Colonic mucosa (tissue), 4 donors: ENCODE data around the gene MRPL54. TPM values are rescaled to one million over a fixed set of nuclear protein-coding genes. Genes with fewer than 3 reads are reported as not detected.

Source experiments
- DNase-seq: peaks from one replicate; pipeline ENCODE4 v3.0.0-alpha.2; 2020
- H3K27ac ChIP-seq: fragments of 200-600 bp; one replicate; pipeline ENCODE4 v1.8.0; 2021
- H3K27me3 ChIP-seq: fragments of 200-600 bp; one replicate; pipeline ENCODE4 v1.8.0; 2021
- H3K36me3 ChIP-seq: fragments of 200-600 bp; one replicate; pipeline ENCODE4 v1.8.0; 2021
- H3K4me1 ChIP-seq: fragments of 200-600 bp; one replicate; pipeline ENCODE4 v1.8.0; 2021; ENCODE audit warnings: mild to moderate bottlenecking
- H3K4me3 ChIP-seq: fragments of 200-600 bp; one replicate; pipeline ENCODE4 v1.8.0; 2021
- H3K9ac ChIP-seq, 2 donors: one replicate each; pipeline ENCODE4 v1.7.0; 2013; ENCODE audit warnings: control low read depth in 2 of 2, low read depth in 2 of 2, low read length in 2 of 2
- H3K9me3 ChIP-seq: fragments of 200-600 bp; one replicate; pipeline ENCODE4 v1.8.0; 2021
- intact Hi-C: fragments of 100-400 bp; cut with DNase I; formaldehyde crosslinking; loops from one replicate; pipeline ENCODE4 v1.14.1; 2022
- total RNA-seq, 2 donors: library from RNA; stranded (reverse); fragmentation: NEBNext Ultra II Directional in 1 of 2; extraction: Animal tissue kit (Norgen Biotek cat#: 25700) in 1 of 2; gene quantifications; one replicate each; pipeline ENCODE4 v1.2.1, GENCODE V29; 2021
- TF ChIP-seq, protein P1 (sequence below): fragments of 200-600 bp; IDR thresholded peaks from one replicate; pipeline ENCODE4 v1.8.0; 2022; ENCODE audit warnings: antibody characterized with exemption, mild to moderate bottlenecking
- donor health status: healthy.
- donor health status: DM: no; HTN: no; CAD: no.
- donor health status: DM: no; HTN: no; CAD: no.

Gene MRPL54
- total RNA-seq, 2 donors from 2014 or later: 73.7 to 86.9 TPM

DNA sequence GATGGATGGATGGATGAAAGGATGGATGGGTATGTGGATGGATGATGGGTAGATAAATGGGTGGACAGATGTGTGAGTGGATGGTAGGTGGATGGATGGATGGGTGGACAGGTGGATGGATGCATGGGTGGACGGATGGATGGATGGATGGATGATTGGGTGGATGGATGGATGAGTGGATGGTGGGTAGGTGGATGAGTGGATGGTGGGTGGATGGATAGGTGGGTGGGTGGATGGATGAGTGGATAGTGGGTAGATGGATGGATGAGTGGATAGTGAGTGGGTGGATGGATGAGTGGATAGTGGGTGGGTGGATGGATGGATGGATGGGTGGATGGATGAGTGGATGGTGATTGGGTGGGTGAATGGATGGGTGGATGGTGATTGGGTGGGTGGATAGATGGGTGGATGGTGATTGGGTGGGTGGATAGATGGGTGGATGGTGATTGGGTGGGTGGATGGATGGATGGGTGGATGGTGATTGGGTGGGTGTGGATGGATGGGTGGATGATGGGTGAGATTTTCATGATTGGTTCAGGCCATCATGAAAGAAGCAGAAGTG is 14.1 kb downstream of the MRPL54 start:
- intact Hi-C loops: no loop called here
- no peaks in the 10 kb centered on the region for H3K9me3 ChIP-seq
- DNase-seq: no peak
- H3K4me3 ChIP-seq: no peak overlapping the region
- H3K36me3 ChIP-seq: no peaks in the 10 kb centered on the region
- H3K27ac ChIP-seq: no peak overlapping the region
- no peak overlapping the region for H3K9ac ChIP-seq
- TF ChIP-seq, protein P1, sequence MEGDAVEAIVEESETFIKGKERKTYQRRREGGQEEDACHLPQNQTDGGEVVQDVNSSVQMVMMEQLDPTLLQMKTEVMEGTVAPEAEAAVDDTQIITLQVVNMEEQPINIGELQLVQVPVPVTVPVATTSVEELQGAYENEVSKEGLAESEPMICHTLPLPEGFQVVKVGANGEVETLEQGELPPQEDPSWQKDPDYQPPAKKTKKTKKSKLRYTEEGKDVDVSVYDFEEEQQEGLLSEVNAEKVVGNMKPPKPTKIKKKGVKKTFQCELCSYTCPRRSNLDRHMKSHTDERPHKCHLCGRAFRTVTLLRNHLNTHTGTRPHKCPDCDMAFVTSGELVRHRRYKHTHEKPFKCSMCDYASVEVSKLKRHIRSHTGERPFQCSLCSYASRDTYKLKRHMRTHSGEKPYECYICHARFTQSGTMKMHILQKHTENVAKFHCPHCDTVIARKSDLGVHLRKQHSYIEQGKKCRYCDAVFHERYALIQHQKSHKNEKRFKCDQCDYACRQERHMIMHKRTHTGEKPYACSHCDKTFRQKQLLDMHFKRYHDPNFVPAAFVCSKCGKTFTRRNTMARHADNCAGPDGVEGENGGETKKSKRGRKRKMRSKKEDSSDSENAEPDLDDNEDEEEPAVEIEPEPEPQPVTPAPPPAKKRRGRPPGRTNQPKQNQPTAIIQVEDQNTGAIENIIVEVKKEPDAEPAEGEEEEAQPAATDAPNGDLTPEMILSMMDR: no peak
- H3K27me3 ChIP-seq: no peaks in the 10 kb centered on the region
- H3K4me1 ChIP-seq: no peaks in the 10 kb centered on the region

GRCh38 chr19:3778104-3778867 is 15.8 kb downstream of the MRPL54 start:
- Histone ChIP-seq H3K4me1 (no peaks in the 10 kb centered on the region), H3K36me3 (no peaks in the 10 kb centered on the region), H3K27ac (no peak overlapping the region), H3K9ac (no peak overlapping the region), H3K9me3 (no peaks in the 10 kb centered on the region), H3K27me3 (no peaks in the 10 kb centered on the region), H3K4me3 (no peak overlapping the region)
- intact Hi-C loops: no loop called here
- no peak for DNase-seq
- TF ChIP-seq, protein P1: no peak

GRCh38 chr19:3778899-3779723 is 16.6 kb downstream of the MRPL54 start:
- no peak overlapping the region for H3K9ac ChIP-seq
- TF ChIP-seq, protein P1: no peak
- intact Hi-C loops: no loop called here
- no peak for DNase-seq
- H3K27ac ChIP-seq: no peak overlapping the region
- no peaks in the 10 kb centered on the region for H3K27me3 ChIP-seq
- H3K4me1 ChIP-seq: no peaks in the 10 kb centered on the region
- H3K4me3 ChIP-seq: no peak overlapping the region
- no peaks in the 10 kb centered on the region for H3K9me3 ChIP-seq
- no peaks in the 10 kb centered on the region for H3K36me3 ChIP-seq

DNA sequence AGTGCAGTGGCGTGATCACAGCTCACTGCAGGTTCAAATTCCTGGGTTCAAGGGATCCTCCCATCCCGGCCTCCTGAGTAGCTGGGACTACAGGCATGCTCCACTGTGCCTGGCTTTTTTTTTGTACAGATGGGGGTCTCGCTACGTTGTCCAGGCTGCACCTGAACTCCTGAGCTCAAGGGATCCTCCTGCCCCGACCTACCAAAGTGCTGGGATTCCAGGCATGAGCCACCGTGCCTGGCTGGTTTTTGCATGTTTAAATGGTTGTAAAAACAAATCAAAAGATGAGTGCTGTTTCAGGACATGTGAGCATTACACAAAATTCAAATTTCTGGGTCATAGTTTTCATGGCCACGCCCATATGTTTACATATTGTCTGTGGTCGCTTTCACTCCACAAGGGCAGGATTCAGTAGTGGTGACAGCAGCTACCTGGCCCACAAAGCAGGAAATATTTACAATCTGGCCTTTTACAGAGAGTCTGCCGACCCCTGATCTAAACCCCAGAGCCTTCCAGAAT is 18.4 kb downstream of the MRPL54 start:
- Histone ChIP-seq H3K4me3 (no peak overlapping the region), H3K9me3 (no peaks in the 10 kb centered on the region), H3K27me3 (peaks cover 4% of the 10 kb centered on the region), H3K9ac (no peak overlapping the region), H3K27ac (no peak overlapping the region), H3K36me3 (no peaks in the 10 kb centered on the region), H3K4me1 (no peaks in the 10 kb centered on the region)
- DNase-seq: no peak
- TF ChIP-seq, protein P1: no peak
- intact Hi-C loops: no loop called here

DNA sequence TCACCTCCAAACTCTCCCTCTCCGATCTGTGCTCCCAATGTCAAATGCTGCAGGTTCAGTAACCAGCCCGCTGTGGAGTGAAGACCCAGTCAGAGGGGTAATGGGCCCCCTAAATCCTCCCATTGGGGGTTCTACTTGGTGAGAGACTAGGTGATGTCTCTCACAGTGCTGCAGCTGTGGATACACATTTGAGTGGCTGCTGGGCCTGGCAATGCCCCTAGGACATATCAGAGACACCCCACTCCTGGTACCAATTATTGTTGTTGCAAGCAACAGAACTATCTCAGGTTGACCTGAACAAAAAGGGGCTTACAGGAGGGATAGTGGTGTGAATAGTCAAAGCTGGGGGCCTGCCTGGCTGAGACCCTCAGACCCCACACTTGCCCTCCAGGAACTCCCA is 19.1 kb downstream of the MRPL54 start:
- intact Hi-C loops: no loop called here
- no peak overlapping the region for H3K4me3 ChIP-seq
- no peak for DNase-seq
- no peaks in the 10 kb centered on the region for H3K9me3 ChIP-seq
- H3K27me3 ChIP-seq: peaks cover 7% of the 10 kb centered on the region
- no peak overlapping the region for H3K27ac ChIP-seq
- H3K9ac ChIP-seq: no peak overlapping the region
- no peaks in the 10 kb centered on the region for H3K4me1 ChIP-seq
- H3K36me3 ChIP-seq: no peaks in the 10 kb centered on the region
- TF ChIP-seq, protein P1: no peak
